ENCODE results near the gene C12orf75.

Gene C12orf75

DNA sequence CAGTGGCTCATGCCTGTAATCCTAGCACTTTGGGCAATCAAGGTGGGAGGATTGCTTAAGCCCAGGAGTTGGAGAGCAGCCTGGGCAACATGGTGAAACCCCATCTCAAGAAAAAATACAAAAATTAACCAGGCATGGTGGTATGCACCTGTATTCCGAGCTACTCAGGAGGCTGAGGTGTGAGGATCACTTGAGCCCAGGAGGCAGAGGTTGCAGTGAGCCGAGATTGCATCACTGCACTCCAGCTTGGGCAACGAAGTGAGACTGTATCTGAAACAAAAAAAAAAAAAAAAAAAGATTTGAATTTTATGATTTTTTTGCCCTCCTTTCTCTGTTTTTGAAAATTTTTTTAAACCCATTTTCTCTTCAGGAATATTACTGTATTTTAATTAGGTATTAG, 17.7 kb downstream of the C12orf75 start:
- Histone ChIP-seq H3K27me3 (no peaks in the 10 kb centered on the region), H3K9me3 (no peaks in the 10 kb centered on the region), H3K36me3 (no peaks in the 10 kb centered on the region), H3K4me3 (ENCODE audit: low read depth in 1 of 2, low read length in 1 of 2) (no peak overlapping the region), H3K4me1 (ENCODE audit: control insufficient read depth in 1 of 2, insufficient read depth in 1 of 2, low read depth in 1 of 2, low read length in 1 of 2) (no peaks in the 10 kb centered on the region), H3K27ac (no peak overlapping the region)
- TF ChIP-seq, protein P1, sequence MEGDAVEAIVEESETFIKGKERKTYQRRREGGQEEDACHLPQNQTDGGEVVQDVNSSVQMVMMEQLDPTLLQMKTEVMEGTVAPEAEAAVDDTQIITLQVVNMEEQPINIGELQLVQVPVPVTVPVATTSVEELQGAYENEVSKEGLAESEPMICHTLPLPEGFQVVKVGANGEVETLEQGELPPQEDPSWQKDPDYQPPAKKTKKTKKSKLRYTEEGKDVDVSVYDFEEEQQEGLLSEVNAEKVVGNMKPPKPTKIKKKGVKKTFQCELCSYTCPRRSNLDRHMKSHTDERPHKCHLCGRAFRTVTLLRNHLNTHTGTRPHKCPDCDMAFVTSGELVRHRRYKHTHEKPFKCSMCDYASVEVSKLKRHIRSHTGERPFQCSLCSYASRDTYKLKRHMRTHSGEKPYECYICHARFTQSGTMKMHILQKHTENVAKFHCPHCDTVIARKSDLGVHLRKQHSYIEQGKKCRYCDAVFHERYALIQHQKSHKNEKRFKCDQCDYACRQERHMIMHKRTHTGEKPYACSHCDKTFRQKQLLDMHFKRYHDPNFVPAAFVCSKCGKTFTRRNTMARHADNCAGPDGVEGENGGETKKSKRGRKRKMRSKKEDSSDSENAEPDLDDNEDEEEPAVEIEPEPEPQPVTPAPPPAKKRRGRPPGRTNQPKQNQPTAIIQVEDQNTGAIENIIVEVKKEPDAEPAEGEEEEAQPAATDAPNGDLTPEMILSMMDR (IDR thresholded peaks at IDR 0.05), result no peak

DNA sequence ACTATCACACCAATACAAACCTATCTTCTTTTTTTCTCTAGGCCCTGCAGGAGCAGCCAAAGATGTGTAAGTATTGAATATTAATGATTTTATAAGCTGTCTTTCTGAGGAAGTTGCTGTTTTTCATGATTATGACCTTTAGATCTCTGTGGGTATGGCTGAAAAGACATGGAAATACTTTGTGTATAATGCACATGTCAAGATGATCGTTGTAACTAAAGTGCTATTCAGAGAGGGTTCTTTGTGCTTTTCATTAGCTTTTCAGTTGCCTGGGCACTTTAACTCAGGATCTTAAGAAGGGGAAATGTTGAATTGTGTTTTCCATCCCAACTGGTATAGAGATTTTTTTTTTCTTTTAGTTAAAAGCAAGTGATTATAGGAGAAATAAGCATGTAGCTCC, 18.1 kb downstream of the C12orf75 start:
- TF ChIP-seq, protein P1 (IDR thresholded peaks at IDR 0.05), result no peak
- no peaks in the 10 kb centered on the region for H3K27me3 ChIP-seq
- H3K4me1 ChIP-seq (ENCODE audit: control insufficient read depth in 1 of 2, insufficient read depth in 1 of 2, low read depth in 1 of 2, low read length in 1 of 2), result no peaks in the 10 kb centered on the region
- H3K27ac ChIP-seq, result no peak overlapping the region
- no peak overlapping the region for H3K4me3 ChIP-seq (ENCODE audit: low read depth in 1 of 2, low read length in 1 of 2)
- no peaks in the 10 kb centered on the region for H3K36me3 ChIP-seq
- H3K9me3 ChIP-seq, result no peaks in the 10 kb centered on the region

DNA sequence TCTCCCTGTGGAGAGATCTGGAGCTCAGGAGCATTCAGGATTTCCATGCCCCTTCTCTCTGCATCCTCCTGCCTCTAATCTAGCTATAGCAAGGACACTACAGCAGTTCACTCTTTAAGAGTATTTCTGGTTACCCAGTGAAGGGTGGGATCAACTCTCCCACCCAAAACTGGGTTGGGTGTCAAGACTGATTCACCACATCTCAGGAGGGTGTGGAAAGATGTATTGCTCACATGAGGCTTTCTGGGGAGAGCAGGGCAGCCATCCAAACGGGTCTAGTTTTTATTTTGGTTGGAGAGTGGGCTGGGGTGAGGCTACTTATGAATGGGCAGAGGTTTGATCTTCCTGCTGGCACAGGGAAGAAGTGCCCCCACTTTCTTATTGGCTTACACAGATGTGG, 18.6 kb downstream of the C12orf75 start:
- Histone ChIP-seq H3K36me3 (no peaks in the 10 kb centered on the region), H3K9me3 (no peaks in the 10 kb centered on the region), H3K4me3 (ENCODE audit: low read depth in 1 of 2, low read length in 1 of 2) (no peak overlapping the region), H3K27ac (no peak overlapping the region), H3K4me1 (ENCODE audit: control insufficient read depth in 1 of 2, insufficient read depth in 1 of 2, low read depth in 1 of 2, low read length in 1 of 2) (no peaks in the 10 kb centered on the region), H3K27me3 (no peaks in the 10 kb centered on the region)
- TF ChIP-seq, protein P1 (IDR thresholded peaks at IDR 0.05), result no peak

DNA sequence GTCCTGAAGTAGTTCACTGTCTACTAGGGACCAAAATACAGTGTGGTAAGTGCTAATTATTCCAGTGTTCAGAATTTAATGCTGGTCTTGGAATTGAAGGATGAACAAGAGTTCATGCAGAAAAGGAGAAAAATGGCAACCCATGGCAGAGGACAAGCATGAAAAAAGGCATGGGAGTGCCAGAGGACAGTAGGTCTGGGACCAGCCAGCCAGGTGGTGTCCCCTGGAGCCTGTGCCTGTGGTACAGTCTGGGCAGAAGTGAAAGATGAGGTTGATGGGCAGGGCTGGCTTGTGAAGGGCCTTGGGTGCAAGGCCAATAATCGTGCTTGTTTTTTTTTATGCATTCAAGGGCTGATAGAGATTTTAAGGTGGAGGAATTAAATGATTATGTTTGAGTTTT, 21.0 kb downstream of the C12orf75 start:
- H3K36me3 ChIP-seq, result no peaks in the 10 kb centered on the region
- H3K27ac ChIP-seq, result no peak overlapping the region
- no peaks in the 10 kb centered on the region for H3K9me3 ChIP-seq
- TF ChIP-seq, protein P1 (IDR thresholded peaks at IDR 0.05), result no peak
- H3K27me3 ChIP-seq, result no peaks in the 10 kb centered on the region
- no peak overlapping the region for H3K4me3 ChIP-seq (ENCODE audit: low read depth in 1 of 2, low read length in 1 of 2)
- H3K4me1 ChIP-seq (ENCODE audit: control insufficient read depth in 1 of 2, insufficient read depth in 1 of 2, low read depth in 1 of 2, low read length in 1 of 2), result no peaks in the 10 kb centered on the region

DNA sequence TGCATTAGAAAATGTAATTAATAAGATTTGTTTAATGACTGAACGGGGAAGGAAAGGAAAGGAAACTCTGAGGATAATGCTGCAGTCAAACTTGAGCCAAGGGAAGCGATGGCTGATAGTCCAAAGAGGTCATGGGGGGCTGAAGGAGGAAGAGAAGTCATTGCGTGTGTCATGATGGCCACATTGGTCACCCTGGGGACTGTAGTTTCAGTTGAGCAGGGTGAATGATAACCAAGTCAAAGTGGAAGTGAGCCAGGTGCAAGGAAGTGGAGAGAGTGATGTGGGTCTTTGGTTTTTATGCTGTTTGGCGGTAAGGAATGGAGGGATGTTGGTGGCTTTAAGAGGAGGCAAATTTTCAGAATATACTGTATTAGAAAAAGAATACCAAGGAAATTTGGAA, 21.6 kb downstream of the C12orf75 start:
- H3K36me3 ChIP-seq, result no peaks in the 10 kb centered on the region
- TF ChIP-seq, protein P1 (IDR thresholded peaks at IDR 0.05), result no peak

More for the DNA sequence above, 21.6 kb downstream of the C12orf75 start:
- Histone ChIP-seq H3K9me3 (no peaks in the 10 kb centered on the region), H3K27ac (no peak overlapping the region), H3K27me3 (no peaks in the 10 kb centered on the region), H3K4me1 (ENCODE audit: control insufficient read depth in 1 of 2, insufficient read depth in 1 of 2, low read depth in 1 of 2, low read length in 1 of 2) (no peaks in the 10 kb centered on the region), H3K4me3 (ENCODE audit: low read depth in 1 of 2, low read length in 1 of 2) (no peak overlapping the region)
